GM12874 (cell line): Measurements from ENCODE around the gene SHLD1.

Experiments
- CTCF ChIP-seq: IDR thresholded peaks from 2 replicates; pipeline ENCODE4 v1.5.1; 2011; ENCODE audit warnings: low read depth, mild to moderate bottlenecking, control low read depth, low read length, moderate library complexity; ENCODE audit not compliant: insufficient read depth

The SHLD1 gene

GRCh38 chr20:5841522-5841921, 91.3 kb downstream of the SHLD1 start:
- TF ChIP-seq CTCF: no peak

DNA sequence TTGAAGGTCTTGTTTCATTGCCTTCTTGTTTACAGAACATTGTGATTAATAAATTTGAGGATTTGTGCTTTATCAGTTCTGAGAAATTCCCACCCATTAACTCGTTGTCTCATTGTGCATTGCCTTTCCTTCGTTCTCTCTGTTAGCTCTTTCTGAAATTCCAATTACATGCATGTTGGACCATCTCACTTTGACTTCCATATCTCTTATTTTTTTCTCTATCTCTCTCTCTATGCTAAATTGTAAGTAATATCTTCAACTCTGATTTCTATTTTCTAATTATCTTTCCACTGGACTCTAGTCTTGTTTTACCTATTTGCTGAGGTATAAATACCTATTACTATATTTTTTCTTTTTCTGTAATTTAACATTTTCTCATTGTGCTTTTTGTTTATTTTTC, 92.3 kb downstream of the SHLD1 start:
- TF ChIP-seq CTCF: no peak

DNA sequence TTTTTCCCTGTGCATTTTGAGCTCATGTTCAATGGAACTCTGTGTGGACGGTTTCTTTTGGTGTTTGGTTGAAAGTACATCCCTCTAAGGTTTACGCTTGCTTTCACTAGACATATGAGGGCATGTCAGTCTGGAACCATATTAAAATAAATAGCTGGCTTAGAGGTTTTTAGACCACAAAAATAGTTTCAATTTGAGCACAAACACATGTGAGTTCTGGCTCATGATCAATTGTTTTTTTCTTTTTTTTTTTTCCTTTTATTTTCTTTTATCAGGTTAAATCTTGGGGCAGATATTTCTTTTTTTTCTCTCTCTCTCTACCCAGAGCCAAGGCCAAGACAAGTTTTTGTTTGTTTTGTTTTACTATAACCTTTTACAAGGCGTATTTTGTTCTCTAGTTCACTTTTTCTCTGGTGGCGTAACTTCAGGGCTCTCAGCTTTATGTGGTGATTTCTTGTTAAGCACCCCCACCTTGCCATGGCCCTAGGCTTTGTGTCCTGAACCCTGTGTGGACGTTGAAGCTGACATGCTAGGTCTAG, 92.9 kb downstream of the SHLD1 start:
- no peak for TF ChIP-seq CTCF

DNA sequence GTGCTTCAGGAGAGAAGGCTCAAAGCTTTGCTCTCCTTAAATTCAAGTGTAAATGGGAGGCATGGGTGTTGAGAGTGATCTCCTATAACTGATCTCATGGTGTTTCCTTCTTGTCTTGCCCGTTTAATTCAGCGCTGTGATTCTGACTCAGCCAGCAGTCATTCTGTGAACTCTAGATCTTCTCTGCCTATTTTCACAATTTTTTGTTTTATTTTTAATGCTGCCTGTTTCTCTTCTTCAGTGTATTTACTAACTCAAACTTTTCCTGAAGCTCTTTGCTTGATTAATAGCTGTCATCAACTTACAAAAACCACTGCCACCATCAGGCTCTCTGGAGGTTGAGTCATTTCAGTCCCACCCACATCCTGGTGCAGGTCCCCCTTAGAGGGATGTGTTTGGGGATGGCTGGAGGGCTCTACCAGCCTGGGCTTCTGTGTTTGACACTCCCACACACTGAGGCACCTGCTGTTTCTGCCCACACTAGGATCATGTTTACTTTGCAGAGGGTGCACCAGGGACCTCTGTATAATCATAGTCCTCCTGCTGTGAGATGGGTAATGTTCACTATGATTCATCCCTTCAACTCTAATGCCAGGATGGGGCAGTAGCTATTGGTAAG, 94.0 kb downstream of the SHLD1 start:
- no peak for TF ChIP-seq CTCF

DNA sequence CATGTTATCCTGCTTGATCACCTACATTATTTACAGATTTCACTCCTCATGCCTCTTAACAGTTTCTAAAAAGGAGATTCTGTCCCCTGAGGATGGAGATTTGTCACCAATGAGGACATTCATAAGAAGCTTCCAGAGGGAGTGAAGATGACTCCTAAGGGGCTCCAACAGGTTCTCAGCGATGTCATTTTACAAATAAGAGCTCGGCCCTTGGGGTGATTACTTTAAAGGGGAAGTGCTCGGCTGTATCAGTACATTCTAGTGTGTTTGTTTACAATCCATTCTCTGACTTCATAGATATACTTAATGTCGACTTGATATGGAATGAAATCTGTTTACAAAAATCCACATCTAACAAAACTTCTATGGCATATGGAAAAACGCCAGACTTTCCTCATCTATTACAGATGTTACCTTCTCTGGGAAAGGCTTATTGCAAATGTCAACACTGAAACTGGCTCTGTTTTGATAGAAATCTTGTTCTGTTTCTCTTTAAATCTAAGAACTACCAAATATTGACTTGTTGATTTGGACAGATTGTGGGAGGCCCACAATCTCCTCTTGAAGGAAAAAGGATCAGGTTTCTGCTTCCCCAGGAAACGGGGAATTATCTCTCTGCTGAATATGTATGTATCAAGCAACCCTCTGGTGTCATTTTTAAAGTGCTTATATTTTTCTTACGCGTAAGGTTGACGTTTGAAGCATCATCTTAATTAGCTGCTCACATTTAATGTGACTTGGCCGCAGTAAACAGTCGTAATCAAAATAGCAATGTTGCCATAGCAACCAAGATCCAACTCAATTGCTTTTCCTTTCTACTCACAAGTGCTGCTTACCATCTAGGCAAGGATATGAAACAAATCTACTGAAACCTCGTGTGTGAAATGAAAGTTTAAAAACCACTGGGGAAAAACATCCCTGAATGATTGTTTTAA, 95.7 kb downstream of the SHLD1 start:
- TF ChIP-seq CTCF: no peak

- TF ChIP-seq CTCF: no peak
Observed at GRCh38 chr20:5848711-5849505, 98.7 kb downstream of the SHLD1 start.

- TF ChIP-seq CTCF: no peak
Observed at GRCh38 chr20:5855939-5856338, 105.7 kb downstream of the SHLD1 start.
